ENCODE results near the gene NPAS3.

The NPAS3 gene

DNA sequence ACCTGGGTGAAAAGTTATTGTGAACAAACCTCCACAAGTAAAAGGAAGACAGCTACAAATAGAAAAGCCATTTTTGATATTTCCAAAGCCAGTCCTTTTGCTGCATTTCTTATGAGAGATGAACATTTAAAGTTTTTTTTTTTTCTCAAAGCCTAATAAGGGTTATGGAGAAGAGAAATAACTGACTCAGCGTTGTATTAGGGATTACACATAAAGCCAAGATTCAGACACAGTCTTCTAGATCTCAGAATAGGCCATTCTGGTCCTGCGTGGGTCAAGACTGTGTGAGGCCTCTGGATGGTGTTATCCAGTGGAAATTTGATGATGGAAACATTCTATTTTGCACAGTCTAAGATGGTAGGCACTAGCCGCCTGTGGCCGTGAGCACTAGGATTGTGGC is 552.4 kb downstream of the NPAS3 start:
- DNase-seq, result no peak

- DNase-seq, result no peak
Observed at GRCh38 chr14:33492491-33492890, 553.8 kb downstream of the NPAS3 start.

DNA sequence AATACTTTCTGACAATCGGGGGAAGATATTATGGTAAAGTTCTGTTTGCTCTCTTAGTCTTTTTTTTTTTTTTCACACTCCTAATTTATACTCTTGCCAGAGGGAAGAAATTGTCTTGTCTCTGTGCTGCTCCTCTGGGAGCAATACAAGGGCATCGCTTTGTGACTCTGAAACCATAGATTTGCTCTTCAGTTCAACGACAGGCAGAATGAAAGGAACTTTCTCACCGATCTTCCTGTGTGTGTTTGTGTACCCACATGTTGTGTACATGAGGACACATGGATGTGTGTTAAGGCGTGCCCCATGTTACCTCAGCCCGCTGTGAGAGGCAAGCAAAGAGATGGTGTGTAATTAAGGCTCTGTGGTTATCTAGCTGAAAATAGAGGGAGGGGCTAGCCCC is 554.6 kb downstream of the NPAS3 start:
- no peak for DNase-seq

- no peak for DNase-seq
Observed at GRCh38 chr14:33493990-33494389, 555.3 kb downstream of the NPAS3 start.

GRCh38 chr14:33499687-33500086 is 561.0 kb downstream of the NPAS3 start:
- DNase-seq, result no peak

DNA sequence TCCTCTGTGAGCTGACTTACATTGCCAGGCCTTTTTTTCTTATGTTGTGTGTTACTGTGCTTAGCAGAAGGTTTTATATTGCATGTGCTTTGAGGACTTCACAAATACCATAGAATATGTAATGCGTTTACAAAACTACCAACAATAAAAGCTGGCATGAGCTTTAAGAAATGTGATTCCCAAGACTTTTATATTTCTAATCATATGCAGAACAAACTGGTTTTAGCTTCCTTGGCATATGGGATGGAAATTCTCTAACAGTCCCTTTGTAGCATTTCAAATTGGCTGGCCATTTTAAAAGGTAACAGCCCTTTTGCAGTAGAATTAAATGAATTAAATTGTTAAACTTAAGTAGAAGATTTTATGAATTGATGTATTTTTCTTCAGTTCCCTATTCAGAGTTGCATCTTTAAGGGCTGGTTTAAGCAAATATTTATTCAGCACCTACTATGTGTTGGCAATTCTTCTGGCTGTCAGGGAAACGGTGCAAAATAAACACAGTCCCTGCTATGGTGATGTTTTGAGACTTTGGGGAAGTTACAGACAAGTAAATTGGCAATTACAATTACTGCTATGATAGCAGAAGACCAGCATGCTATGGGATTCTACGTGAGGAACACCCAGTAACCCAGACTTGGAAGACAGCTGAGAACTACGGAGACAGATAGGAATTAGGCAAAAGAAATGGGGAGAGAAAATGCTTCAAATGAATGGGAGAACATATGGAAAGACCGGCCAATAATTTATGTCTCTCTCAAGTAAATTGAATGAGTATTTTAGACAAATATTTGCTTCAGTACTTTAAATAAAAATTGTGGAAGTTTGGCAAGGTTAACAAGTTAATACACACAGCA is 565.8 kb downstream of the NPAS3 start:
- DNase-seq, result no peak

DNA sequence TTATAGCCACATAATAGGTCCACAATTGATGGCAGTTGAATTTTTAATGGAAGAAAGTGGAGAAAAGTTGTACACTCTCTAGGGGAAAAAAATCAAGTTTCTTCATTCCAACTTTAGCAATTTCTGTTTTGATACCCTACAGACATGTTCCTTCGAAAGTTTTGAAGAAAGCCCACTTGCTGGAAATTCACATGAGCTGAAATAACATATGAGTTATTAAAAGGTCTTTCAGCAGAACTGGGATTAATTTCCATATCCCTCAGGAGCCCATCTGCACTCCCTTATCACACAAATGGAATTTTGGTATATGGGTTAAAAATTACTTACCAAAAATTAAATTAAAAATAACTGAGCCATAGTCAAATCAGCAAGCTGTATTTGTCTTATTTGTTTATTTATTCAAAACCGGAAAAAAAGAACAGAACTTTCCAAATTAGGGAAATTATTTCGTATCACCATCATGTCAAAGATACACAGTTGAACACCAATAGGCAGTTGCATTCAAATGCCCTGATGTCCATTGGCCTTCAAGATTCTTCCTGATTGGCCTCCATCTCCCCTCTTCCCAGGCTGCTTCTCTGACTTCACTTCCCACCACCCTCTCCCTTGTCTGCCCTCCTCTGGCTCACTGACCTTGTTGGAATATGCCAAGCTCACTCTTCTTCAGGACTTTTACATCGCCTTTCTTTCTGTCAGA is 566.7 kb downstream of the NPAS3 start:
- no peak for DNase-seq

- no peak for DNase-seq
Observed at GRCh38 chr14:33505963-33506329, 567.3 kb downstream of the NPAS3 start.

GRCh38 chr14:33508126-33509062 is 569.7 kb downstream of the NPAS3 start:
- DNase-seq, result no peak

- no peak for DNase-seq
Observed at GRCh38 chr14:33509454-33509853, 570.8 kb downstream of the NPAS3 start.

- no peak for DNase-seq
Observed at GRCh38 chr14:33510063-33510481, 571.4 kb downstream of the NPAS3 start.

DNA sequence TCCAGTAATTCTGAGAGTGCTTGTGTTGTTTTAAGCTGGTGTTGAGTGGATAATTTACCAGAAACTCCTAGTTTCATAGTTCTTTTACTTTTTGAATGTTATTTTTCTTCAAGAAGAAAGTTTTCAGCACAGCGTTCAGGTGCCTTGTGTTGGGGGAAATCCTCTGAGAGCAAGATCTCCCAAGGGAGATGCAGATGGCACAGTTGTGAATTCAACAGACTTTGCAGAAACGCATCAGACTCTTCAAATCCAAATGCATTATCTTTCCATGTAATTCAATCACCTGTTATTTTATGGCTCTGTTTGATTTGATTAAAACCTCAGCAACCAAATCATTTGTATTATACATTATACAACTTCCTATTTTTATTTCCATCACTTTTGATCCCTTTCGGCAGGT is 572.3 kb downstream of the NPAS3 start:
- no peak for DNase-seq

DNA sequence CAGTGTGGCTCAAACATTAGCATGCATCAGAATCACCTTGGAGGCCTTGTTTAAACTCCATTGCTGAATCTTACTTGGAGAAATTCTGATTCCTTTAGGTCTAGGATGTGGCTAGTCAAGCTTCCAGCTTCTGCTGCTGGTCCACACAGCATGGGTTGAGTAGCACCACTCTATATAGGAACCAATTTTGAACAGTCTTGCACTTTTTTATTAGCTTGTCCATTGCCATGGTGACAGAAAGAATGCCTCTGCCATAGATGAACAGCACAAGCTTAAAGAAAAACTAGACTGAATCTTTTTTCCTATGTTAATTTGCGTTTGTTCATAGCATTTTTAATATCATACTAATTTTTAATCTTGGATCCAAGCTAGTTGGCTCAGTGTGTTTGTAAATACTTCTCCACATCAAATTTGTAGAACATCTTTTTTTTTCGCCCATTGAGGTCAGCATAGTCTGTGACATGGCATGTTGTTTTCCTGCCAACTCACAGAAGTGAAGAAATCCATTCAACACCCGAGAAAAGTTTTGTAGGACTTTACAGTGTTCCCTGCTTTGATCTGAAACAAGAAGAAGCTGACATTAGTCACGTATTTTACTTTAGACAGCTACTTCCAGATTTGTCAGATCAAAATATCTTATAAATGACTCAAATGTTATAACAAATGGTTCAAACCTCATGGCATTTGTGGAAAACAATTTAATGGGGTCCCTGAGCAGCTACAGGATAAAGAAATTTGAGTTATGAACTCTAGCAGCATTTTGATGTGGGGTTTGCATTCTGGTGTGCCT is 573.4 kb downstream of the NPAS3 start:
- DNase-seq, result no peak

DNA sequence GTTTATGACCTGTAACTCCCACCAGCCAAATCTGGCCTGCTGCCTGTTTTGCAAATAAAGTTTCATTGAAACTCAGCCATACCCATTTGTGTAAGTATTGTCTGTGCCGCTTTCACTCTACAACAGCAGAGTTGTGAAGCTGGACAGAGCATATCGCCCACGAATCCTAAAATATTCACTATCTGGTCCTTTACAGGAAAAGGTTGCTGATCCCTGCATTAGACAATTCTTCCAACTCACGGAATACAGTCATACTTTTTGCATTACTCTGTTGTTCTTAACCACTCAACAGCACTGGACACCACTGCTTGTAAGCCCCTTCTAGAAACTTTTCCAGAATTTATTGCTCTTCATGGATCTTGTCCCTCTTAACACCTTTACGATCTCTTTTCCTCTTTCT is 576.8 kb downstream of the NPAS3 start:
- no peak for DNase-seq

DNA sequence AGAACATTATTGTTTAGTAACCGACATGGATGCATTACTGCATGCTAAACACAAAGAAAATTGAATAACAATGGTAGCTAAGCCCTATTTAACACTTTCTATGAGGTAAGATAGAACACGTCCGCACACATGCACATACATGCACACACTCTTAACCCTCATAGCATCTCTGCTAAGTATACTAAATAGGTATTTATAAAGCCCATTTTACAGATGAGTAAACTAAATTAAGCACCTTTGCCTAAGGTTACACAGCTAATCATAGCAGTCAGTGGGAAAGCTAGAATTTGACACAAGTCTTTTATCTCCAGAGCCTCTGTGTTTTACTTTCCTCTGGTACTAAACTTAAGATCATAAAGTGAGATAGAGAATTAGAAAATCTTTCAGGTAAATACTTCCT is 577.2 kb downstream of the NPAS3 start:
- DNase-seq, result no peak

DNA sequence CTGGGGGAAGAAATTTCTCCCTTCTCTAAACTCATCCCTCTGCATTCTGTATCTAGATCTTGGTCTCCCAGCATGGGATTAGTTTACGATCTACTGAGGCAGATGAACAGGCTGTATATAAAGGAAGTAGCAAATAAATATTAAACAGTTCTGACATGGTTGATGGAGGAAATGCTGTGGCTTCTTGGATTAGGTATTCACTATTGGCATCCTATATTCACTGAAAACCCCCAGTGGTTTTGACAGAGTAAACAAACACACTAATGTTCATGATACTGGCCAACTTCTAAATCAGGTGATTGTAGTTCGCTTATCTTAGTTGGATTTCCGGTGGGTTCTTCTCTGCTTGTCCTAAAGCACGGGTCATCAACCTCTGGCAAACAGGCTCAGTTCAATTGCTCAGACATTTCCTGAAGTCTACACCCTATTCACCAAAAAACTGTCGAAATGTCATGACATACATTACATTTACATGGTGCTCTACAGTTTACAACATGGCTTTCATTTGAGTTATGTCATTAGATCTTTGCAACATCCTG is 578.3 kb downstream of the NPAS3 start:
- no peak for DNase-seq

DNA sequence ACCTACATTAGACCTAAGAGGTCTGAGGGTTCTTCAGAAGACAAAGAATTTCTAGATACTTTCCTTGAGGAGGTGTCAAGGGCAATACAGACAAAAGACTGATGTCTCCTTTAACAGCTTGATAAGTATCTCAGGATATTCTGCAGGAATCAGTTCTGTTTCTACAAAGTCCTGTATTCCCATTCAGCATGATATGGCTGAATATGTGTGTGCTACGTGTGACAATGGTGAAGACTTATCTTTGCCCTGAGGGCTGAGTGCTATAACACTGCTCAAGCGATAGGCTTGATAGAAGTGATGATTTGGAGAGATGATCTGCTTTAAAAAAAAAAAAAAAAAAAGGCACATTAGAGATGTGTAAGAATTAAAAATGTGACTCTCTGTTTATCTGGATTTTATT is 582.5 kb downstream of the NPAS3 start:
- DNase-seq, result no peak

DNA sequence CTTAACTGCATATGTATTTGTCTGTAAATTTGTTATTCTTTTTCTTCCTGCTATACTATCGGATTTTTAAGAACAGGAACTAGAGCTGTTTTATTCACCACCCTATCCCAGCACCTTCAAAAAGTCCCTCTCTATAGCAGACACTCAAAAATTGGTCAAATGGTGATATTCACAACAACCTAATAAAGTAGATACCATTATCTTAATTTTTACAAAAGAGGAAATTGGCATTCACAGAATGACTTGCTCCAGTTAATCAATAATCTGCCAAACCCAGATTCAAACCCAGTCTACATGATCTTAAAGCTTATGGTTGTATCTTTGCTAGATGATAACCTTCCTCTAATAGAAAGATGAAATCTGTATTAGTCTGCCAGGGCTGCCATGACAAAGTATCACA is 585.6 kb downstream of the NPAS3 start:
- DNase-seq, result no peak

GRCh38 chr14:33525626-33526025 is 586.9 kb downstream of the NPAS3 start:
- no peak for DNase-seq

GRCh38 chr14:33527023-33527634 is 588.5 kb downstream of the NPAS3 start:
- DNase-seq, result no peak

DNA sequence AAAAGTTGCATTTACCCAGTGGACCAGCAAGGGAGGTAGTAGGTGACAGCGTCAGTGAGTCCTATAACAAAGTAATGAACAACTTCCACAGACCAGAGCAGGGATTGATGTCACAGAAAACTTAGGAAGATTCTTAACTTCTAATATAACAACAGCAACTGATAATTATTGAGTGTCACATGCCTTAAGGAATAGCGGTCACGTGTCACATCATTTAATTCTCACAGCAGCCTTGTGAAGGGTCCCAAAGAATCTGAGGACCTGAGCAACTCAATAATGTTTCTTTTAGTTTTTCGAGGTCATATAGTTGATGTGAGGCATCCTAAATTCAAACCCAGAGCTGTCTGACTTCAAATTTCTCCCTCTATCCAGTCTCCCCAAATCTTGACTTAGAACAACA is 590.0 kb downstream of the NPAS3 start:
- no peak for DNase-seq
